AG08395 (cell line): ENCODE results near the gene SCAF11.

Source experiments
- DNase-seq: peaks from one replicate; pipeline ENCODE4 v3.0.0; 2012; ENCODE audit warnings: mixed read lengths, low spot score

The SCAF11 gene

GRCh38 chr12:45915405-45915804 lies 75.0 kb downstream of the SCAF11 start:
- no peak for DNase-seq

- DNase-seq, result peak; percentile 90
Measured at GRCh38 chr12:45914090-45914489, 76.3 kb downstream of the SCAF11 start.

GRCh38 chr12:45913631-45914030 lies 76.7 kb downstream of the SCAF11 start:
- DNase-seq, result no peak

GRCh38 chr12:45912774-45913173 lies 77.6 kb downstream of the SCAF11 start:
- DNase-seq, result no peak

GRCh38 chr12:45909041-45909713 lies 81.2 kb downstream of the SCAF11 start:
- DNase-seq, result no peak

- DNase-seq, result no peak
Measured at GRCh38 chr12:45907955-45908354, 82.4 kb downstream of the SCAF11 start.

- no peak for DNase-seq
Measured at GRCh38 chr12:45898094-45898493, 92.3 kb downstream of the SCAF11 start.

- DNase-seq, result no peak
Measured at GRCh38 chr12:45895961-45896360, 94.4 kb downstream of the SCAF11 start.

GRCh38 chr12:45893240-45893639 lies 97.1 kb downstream of the SCAF11 start:
- DNase-seq, result no peak

- DNase-seq, result no peak
Measured at GRCh38 chr12:45890276-45890675, 100.1 kb downstream of the SCAF11 start.

- DNase-seq, result no peak
Measured at GRCh38 chr12:45887544-45887943, 102.8 kb downstream of the SCAF11 start.

GRCh38 chr12:45886685-45887084 lies 103.7 kb downstream of the SCAF11 start:
- DNase-seq, result no peak

- DNase-seq, result no peak
Measured at GRCh38 chr12:45883187-45883586, 107.2 kb downstream of the SCAF11 start.

- no peak for DNase-seq
Measured at GRCh38 chr12:45880533-45880932, 109.8 kb downstream of the SCAF11 start.

GRCh38 chr12:45879363-45879895 lies 110.9 kb downstream of the SCAF11 start:
- DNase-seq, result no peak

GRCh38 chr12:45878630-45879255 lies 111.6 kb downstream of the SCAF11 start:
- DNase-seq, result no peak

GRCh38 chr12:45877069-45877468 lies 113.3 kb downstream of the SCAF11 start:
- DNase-seq, result no peak

- DNase-seq, result no peak
Measured at GRCh38 chr12:45872446-45872845, 117.9 kb downstream of the SCAF11 start.
